Right lobe of liver (tissue), 4 donors: ENCODE data around the gene NPTX1.

ENCODE experiments used
- POLR2A ChIP-seq: fragments of 450-650 bp; IDR thresholded peaks from one replicate; pipeline ENCODE4 v1.6.1; 2017; ENCODE audit warnings: antibody characterized with exemption, mild to moderate bottlenecking
- TF ChIP-seq, protein P1 (sequence below), 4 donors: fragments of 200-600 bp in 3 of 4; fragments of 450-650 bp in 1 of 4; IDR thresholded peaks; one replicate each; pipeline versions ENCODE4 v1.5.1 to v1.8.0; 2016 to 2022; ENCODE audit warnings: antibody characterized with exemption in 4 of 4, mild to moderate bottlenecking in 2 of 4
- donor health status: DM: no; HTN: no; CAD: no.
- donor health status: DM: no; HTN: no; CAD: no.
- donor health status: DM: no; HTN: yes; CAD: no.

DNA sequence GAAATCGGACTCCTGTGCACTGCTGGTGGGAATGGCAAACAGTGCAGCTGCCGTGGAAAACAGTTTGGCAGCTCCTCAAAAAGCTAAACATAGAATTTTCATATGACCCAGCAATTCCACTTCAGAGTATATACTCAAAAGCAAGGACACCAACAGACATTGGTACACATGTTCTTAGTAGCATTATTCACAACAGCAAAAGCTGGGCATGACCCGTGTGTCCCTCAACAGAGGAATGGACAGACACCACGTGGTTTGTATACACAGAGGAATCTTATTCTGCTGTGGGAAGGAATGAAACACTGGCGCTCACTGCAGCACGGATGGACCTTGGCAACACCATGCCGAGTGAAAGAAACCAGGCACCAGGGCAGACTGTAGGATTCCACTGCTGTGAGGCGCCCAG lies 16.0 kb downstream of the NPTX1 start:
- TF ChIP-seq, protein P1, sequence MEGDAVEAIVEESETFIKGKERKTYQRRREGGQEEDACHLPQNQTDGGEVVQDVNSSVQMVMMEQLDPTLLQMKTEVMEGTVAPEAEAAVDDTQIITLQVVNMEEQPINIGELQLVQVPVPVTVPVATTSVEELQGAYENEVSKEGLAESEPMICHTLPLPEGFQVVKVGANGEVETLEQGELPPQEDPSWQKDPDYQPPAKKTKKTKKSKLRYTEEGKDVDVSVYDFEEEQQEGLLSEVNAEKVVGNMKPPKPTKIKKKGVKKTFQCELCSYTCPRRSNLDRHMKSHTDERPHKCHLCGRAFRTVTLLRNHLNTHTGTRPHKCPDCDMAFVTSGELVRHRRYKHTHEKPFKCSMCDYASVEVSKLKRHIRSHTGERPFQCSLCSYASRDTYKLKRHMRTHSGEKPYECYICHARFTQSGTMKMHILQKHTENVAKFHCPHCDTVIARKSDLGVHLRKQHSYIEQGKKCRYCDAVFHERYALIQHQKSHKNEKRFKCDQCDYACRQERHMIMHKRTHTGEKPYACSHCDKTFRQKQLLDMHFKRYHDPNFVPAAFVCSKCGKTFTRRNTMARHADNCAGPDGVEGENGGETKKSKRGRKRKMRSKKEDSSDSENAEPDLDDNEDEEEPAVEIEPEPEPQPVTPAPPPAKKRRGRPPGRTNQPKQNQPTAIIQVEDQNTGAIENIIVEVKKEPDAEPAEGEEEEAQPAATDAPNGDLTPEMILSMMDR (IDR thresholded peaks at IDR 0.05): no peak
- TF ChIP-seq POLR2A: no peak
